PC-3 (cell line): ENCODE measurements around the gene PLCB4. TPM values are rescaled to one million over a fixed set of nuclear protein-coding genes. Genes with fewer than 3 reads are reported as not detected.

Source experiments
- ATAC-seq: fragments of 200-7000 bp; cut with Tn5 transposase; 2 replicates; pipeline ENCODE4 v1.9.1; 2020; ENCODE audit warnings: mild to moderate bottlenecking, moderate library complexity
- BruUV-seq: library from RNA; stranded (reverse); fragments of 400-500 nt; replicated peaks from 2 replicates; lab custom pipeline; 2021; lab: Mats Ljungman, UMichigan
- CTCF ChIA-PET: fragments of 300-600 bp; sonication (Branson Sonifier 250); formaldehyde crosslinking; loops from one replicate; lab custom pipeline; 2022; ENCODE audit warnings: antibody characterized with exemption; lab: Charles Lee
- POLR2A ChIA-PET: fragments of 300-600 bp; sonication (Branson Sonifier 250); formaldehyde crosslinking; loops from one replicate; lab custom pipeline; 2022; ENCODE audit warnings: antibody characterized with exemption; ENCODE audit not compliant: unreplicated experiment; lab: Charles Lee
- DNase-seq: peaks from one replicate; pipeline ENCODE4 v3.0.0-alpha.2; 2015
- H2AFZ ChIP-seq: fragments of 300-600 bp; sonication (generic); 2 replicates; pipeline ENCODE4 v1.6.0; 2016; ENCODE audit warnings: antibody characterized with exemption, low read length
- H3F3A ChIP-seq: fragments of 300-600 bp; sonication (generic); one replicate; pipeline ENCODE4 v1.6.0; 2017; ENCODE audit warnings: antibody characterized with exemption, low read length, control low read depth, mild to moderate bottlenecking; ENCODE audit not compliant: unreplicated experiment
- H3K27ac ChIP-seq: fragments of 300-600 bp; sonication (generic); 2 replicates; pipeline ENCODE4 v1.5.1; 2016; ENCODE audit warnings: mild to moderate bottlenecking, low read length
- H3K27me3 ChIP-seq: fragments of 300-600 bp; sonication (generic); 2 replicates; pipeline ENCODE4 v1.6.1; 2016; ENCODE audit warnings: low read length, mixed read lengths
- H3K36me3 ChIP-seq: fragments of 300-600 bp; sonication (generic); 2 replicates; pipeline ENCODE4 v1.6.1; 2016; ENCODE audit warnings: low read depth, mixed run types, low read length, mixed read lengths
- H3K4me1 ChIP-seq: fragments of 300-600 bp; sonication (generic); 2 replicates; pipeline ENCODE4 v1.5.1; 2016; ENCODE audit warnings: low read length; ENCODE audit not compliant: insufficient read depth
- H3K4me2 ChIP-seq: fragments of 300-600 bp; sonication (generic); 2 replicates; pipeline ENCODE4 v1.6.0; 2016; ENCODE audit warnings: low read length
- H3K4me3 ChIP-seq: fragments of 300-600 bp; sonication (generic); 2 replicates; pipeline ENCODE4 v1.5.1; 2016; ENCODE audit warnings: mild to moderate bottlenecking, low read length, mixed read lengths
- H3K79me2 ChIP-seq: fragments of 300-600 bp; sonication (generic); 2 replicates; pipeline ENCODE4 v1.6.1; 2017; ENCODE audit warnings: low read length, mixed read lengths
- H3K9ac ChIP-seq: fragments of 300-600 bp; sonication (generic); 2 replicates; pipeline ENCODE4 v1.6.0; 2016; ENCODE audit warnings: mild to moderate bottlenecking, low read length
- H3K9me2 ChIP-seq: fragments of 300-600 bp; sonication (generic); replicated peaks from 2 replicates; pipeline ENCODE4 v1.6.1; 2016; ENCODE audit warnings: mixed run types, low read length, mixed read lengths
- H3K9me3 ChIP-seq: fragments of 300-600 bp; sonication (generic); 2 replicates; pipeline ENCODE4 v1.6.1; 2016; ENCODE audit warnings: low read length, mixed read lengths
- H4K20me1 ChIP-seq: fragments of 300-600 bp; sonication (generic); 2 replicates; pipeline ENCODE4 v1.6.1; 2016; ENCODE audit warnings: low read length, mixed read lengths
- EZH2 ChIP-seq: fragments of 300-600 bp; sonication (generic); IDR thresholded peaks from one replicate; pipeline ENCODE4 v1.6.1; 2017; ENCODE audit warnings: antibody characterized with exemption, mild to moderate bottlenecking, low read length; ENCODE audit not compliant: unreplicated experiment
- EZH2phosphoT487 ChIP-seq: fragments of 300-600 bp; sonication (generic); IDR thresholded peaks from 2 replicates; pipeline ENCODE4 v1.6.1; 2018; ENCODE audit warnings: mild to moderate bottlenecking, antibody characterized with exemption, low read length, borderline replicate concordance
- intact Hi-C: fragments of 100-400 bp; cut with micrococcal nuclease; formaldehyde crosslinking; loops from 2 replicates; pipeline ENCODE4 v1.9.0; 2023
- total RNA-seq: library from RNA; depleted of rRNA; stranded (reverse); fragments of >200 nt; gene quantifications from 2 replicates; pipeline ENCODE4 v1.2.3, GENCODE V29; 2014
- TF ChIP-seq, protein P1 (sequence below): fragments of 300-600 bp; sonication (generic); conservative IDR thresholded peaks from 2 replicates; pipeline ENCODE4 v1.5.1; 2017; ENCODE audit warnings: antibody characterized with exemption, low read depth, mild to moderate bottlenecking, low read length

Gene PLCB4
- total RNA-seq, 1 experiment from 2014 or later: 25.4 TPM

DNA sequence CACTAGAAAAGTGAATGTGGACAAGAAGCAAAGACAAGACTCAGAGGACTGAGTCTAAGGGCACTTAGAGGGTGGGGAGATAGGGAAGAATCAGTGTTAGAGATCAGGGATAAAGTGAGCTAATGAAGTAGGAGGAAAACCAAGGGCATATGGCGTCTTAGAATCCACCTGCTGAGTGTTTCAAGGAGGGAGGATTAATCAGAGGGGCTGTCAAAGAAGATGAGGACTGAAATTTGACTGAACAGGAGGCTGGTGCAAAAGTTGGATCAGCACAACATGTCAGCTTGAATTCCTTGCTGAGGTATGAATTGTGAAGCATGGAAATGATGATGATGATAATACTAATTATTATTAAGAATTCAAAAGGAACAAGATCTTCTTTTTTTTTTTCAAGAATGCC, 39.4 kb downstream of the PLCB4 start:
- POLR2A ChIA-PET: no interaction called here
- DNase-seq: no peak
- Histone ChIP-seq H3K9me3 (no peaks in the 10 kb centered on the region), H3K36me3 (no peaks in the 10 kb centered on the region), H3K4me3 (no peak overlapping the region), H2AFZ (no peak overlapping the region), H3K27me3 (no peaks in the 10 kb centered on the region), H4K20me1 (no peaks in the 10 kb centered on the region), H3K4me1 (no peaks in the 10 kb centered on the region), H3K4me2 (no peak overlapping the region), H3K9me2 (no peaks in the 10 kb centered on the region), H3K9ac (no peak overlapping the region), H3F3A (no peaks in the 10 kb centered on the region), H3K27ac (no peak overlapping the region), H3K79me2 (no peaks in the 10 kb centered on the region)
- no peak for ATAC-seq
- TF ChIP-seq, protein P1, sequence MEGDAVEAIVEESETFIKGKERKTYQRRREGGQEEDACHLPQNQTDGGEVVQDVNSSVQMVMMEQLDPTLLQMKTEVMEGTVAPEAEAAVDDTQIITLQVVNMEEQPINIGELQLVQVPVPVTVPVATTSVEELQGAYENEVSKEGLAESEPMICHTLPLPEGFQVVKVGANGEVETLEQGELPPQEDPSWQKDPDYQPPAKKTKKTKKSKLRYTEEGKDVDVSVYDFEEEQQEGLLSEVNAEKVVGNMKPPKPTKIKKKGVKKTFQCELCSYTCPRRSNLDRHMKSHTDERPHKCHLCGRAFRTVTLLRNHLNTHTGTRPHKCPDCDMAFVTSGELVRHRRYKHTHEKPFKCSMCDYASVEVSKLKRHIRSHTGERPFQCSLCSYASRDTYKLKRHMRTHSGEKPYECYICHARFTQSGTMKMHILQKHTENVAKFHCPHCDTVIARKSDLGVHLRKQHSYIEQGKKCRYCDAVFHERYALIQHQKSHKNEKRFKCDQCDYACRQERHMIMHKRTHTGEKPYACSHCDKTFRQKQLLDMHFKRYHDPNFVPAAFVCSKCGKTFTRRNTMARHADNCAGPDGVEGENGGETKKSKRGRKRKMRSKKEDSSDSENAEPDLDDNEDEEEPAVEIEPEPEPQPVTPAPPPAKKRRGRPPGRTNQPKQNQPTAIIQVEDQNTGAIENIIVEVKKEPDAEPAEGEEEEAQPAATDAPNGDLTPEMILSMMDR: no peak
- TF ChIP-seq EZH2 (no peak), EZH2phosphoT487 (no peak)
- CTCF ChIA-PET: no interaction called here
- intact Hi-C loops: no loop called here
- no TSS peak for BruUV-seq

DNA sequence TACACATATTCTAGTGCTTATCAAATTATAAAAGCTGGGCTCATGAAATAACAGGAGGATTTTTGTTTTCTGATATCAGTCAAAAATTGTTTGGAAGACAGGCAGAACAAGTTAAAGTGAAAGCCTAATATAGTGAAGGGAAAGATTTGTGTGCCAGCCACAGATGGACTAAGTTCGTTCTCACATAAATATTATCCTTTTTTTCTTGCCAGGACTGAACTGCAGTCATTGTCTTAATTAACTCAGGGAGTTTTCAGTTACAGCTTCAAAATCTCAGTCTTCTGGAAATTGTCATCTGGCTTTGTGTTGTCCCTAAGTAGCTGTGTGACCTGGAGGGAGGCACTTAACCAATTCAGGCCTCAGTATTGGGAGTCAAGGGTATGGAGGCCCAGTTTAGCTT, 40.7 kb downstream of the PLCB4 start:
- no peaks in the 10 kb centered on the region for H3K36me3 ChIP-seq
- POLR2A ChIA-PET: interaction anchor here (0.6 kb wide), 2 partner anchors 37 to 711 kb away, joined by 3 to 5 read pairs; no protein-coding TSS in a partner anchor
- H3K27me3 ChIP-seq: no peaks in the 10 kb centered on the region
- no peaks in the 10 kb centered on the region for H4K20me1 ChIP-seq
- H3K9me3 ChIP-seq: no peaks in the 10 kb centered on the region
- no peaks in the 10 kb centered on the region for H3F3A ChIP-seq
- H3K4me3 ChIP-seq: no peak overlapping the region
- no peaks in the 10 kb centered on the region for H3K4me1 ChIP-seq
- H2AFZ ChIP-seq: no peak overlapping the region
- TF ChIP-seq EZH2phosphoT487 (no peak), EZH2 (no peak)
- TF ChIP-seq, protein P1: no peak
- CTCF ChIA-PET: interaction anchor here (0.6 kb wide), 1 partner anchor 244 kb away, joined by 8 read pairs; no protein-coding TSS in a partner anchor
- no peak overlapping the region for H3K9ac ChIP-seq
- H3K27ac ChIP-seq: no peak overlapping the region
- no peaks in the 10 kb centered on the region for H3K79me2 ChIP-seq
- ATAC-seq: no peak
- intact Hi-C loops: no loop called here
- no peak for DNase-seq
- H3K4me2 ChIP-seq: no peak overlapping the region
- H3K9me2 ChIP-seq: no peaks in the 10 kb centered on the region
- no TSS peak for BruUV-seq

DNA sequence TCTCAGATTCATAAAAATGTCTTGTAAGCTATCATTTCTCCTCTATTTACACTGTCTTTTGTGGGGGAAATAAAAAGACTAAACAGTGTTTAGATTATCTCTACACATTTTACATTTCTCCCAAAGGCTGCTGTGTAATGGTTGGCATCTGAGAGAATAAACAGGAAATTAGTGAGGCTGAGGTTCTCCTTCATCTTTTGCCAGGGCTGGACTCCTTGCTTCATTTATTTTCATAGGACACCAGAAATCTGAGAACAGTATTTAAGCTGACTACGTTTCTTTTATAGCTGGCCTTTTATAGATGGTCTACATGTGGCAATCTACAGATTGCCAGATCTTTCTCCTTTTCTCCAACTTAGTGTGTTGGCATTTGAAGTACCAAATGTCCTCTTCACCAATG, 41.5 kb downstream of the PLCB4 start:
- Histone ChIP-seq H3K27me3 (no peaks in the 10 kb centered on the region), H3K9ac (no peak overlapping the region), H3K9me3 (no peaks in the 10 kb centered on the region), H3K4me2 (no peak overlapping the region), H3K79me2 (no peaks in the 10 kb centered on the region), H3K36me3 (no peaks in the 10 kb centered on the region), H4K20me1 (no peaks in the 10 kb centered on the region), H3K4me1 (no peaks in the 10 kb centered on the region), H3K9me2 (no peaks in the 10 kb centered on the region), H2AFZ (no peak overlapping the region), H3K27ac (no peak overlapping the region), H3F3A (no peaks in the 10 kb centered on the region), H3K4me3 (no peak overlapping the region)
- DNase-seq: no peak
- peak; percentile 64 for ATAC-seq
- no TSS peak for BruUV-seq
- TF ChIP-seq, protein P1: no peak
- TF ChIP-seq EZH2 (no peak), EZH2phosphoT487 (no peak)
- ChIA-PET CTCF (no interaction called here), POLR2A (interaction anchor here (0.6 kb wide), 1 partner anchor 241 kb away, joined by 3 read pairs; no protein-coding TSS in a partner anchor)
- intact Hi-C loops: no loop called here
